ENCODE results near the gene DOP1A.

DNA sequence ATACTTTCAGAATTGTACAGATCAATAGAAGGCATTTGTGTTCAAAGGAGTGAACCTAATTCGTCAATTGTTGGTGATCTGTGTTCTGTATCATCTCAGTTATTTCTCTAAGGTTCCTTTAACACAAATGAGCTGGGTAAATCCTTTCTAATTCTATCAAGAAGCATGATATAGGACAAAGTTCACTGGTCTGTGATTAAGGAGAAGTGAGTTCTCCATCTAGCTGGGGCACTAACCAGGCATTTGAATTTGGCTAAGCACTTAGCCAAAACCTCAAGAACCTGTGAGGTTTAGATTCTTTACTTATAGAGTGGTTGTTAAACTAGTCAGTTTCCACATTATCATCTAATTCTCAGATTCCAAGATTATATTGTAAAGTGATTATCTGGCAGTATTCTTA, 50.3 kb downstream of the DOP1A start:
- TF ChIP-seq POLR2A (IDR thresholded peaks at IDR 0.05) (no peak), POLR2AphosphoS5 (IDR thresholded peaks at IDR 0.05) (no peak)
- TF ChIP-seq, protein P1, sequence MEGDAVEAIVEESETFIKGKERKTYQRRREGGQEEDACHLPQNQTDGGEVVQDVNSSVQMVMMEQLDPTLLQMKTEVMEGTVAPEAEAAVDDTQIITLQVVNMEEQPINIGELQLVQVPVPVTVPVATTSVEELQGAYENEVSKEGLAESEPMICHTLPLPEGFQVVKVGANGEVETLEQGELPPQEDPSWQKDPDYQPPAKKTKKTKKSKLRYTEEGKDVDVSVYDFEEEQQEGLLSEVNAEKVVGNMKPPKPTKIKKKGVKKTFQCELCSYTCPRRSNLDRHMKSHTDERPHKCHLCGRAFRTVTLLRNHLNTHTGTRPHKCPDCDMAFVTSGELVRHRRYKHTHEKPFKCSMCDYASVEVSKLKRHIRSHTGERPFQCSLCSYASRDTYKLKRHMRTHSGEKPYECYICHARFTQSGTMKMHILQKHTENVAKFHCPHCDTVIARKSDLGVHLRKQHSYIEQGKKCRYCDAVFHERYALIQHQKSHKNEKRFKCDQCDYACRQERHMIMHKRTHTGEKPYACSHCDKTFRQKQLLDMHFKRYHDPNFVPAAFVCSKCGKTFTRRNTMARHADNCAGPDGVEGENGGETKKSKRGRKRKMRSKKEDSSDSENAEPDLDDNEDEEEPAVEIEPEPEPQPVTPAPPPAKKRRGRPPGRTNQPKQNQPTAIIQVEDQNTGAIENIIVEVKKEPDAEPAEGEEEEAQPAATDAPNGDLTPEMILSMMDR (IDR thresholded peaks at IDR 0.05), result no peak
